PFSK-1 (cell line): Measurements from ENCODE around the gene VGLL4.

ENCODE experiments used
- FOXP2 ChIP-seq: optimal IDR thresholded peaks from 2 replicates; pipeline ENCODE3; 2011; ENCODE audit warnings: borderline replicate concordance, control low read depth, inconsistent platforms; ENCODE audit not compliant: insufficient read depth; ENCODE audit errors: extremely low read length, extremely low read depth
- POLR2AphosphoS5 ChIP-seq: IDR thresholded peaks from 2 replicates; pipeline ENCODE4 v1.6.1; 2012; ENCODE audit warnings: low read depth, mild to moderate bottlenecking, control low read depth, low read length, moderate library complexity
- REST ChIP-seq, 2 experiments: IDR thresholded peaks; 2 replicates each; pipeline versions ENCODE4 v1.6.1 to v1.8.0; 2011 to 2012; ENCODE audit warnings: low read depth in 2 of 2, low read length in 2 of 2, control low read depth in 1 of 2, inconsistent platforms in 1 of 2, mild to moderate bottlenecking in 1 of 2, moderate library complexity in 1 of 2; ENCODE audit not compliant: insufficient read depth in 1 of 2
- SIN3A ChIP-seq: IDR thresholded peaks from 2 replicates; pipeline ENCODE4 v1.6.1; 2012; ENCODE audit warnings: mild to moderate bottlenecking, low read length, moderate library complexity, borderline replicate concordance; ENCODE audit not compliant: insufficient read depth
- TAF1 ChIP-seq: IDR thresholded peaks from 2 replicates; pipeline ENCODE4 v1.6.1; 2012; ENCODE audit warnings: low read length, control low read depth, borderline replicate concordance; ENCODE audit not compliant: insufficient read depth

Gene VGLL4

GRCh38 chr3:11606865-11607440 lies 36.8 kb downstream of the VGLL4 start:
- TF ChIP-seq SIN3A (no peak), POLR2AphosphoS5 (no peak), REST (IDR thresholded peaks at IDR 0.05; ENCODE audit: insufficient read depth in 1 of 2, low read depth in 2 of 2, low read length in 2 of 2) (no peak), FOXP2 (no peak), TAF1 (no peak)

GRCh38 chr3:11606090-11606784 lies 37.5 kb downstream of the VGLL4 start:
- TF ChIP-seq POLR2AphosphoS5 (no peak), FOXP2 (no peak), REST (IDR thresholded peaks at IDR 0.05; ENCODE audit: insufficient read depth in 1 of 2, low read depth in 2 of 2, low read length in 2 of 2) (no peak), SIN3A (no peak), TAF1 (no peak)

GRCh38 chr3:11605398-11605797 lies 38.3 kb downstream of the VGLL4 start:
- TF ChIP-seq TAF1 (no peak), SIN3A (no peak)

GRCh38 chr3:11604139-11604892 lies 39.4 kb downstream of the VGLL4 start:
- TF ChIP-seq POLR2AphosphoS5 (no peak), FOXP2 (no peak), TAF1 (no peak), SIN3A (no peak), REST (IDR thresholded peaks at IDR 0.05; ENCODE audit: insufficient read depth in 1 of 2, low read depth in 2 of 2, low read length in 2 of 2) (no peak)

- TF ChIP-seq REST (IDR thresholded peaks at IDR 0.05; ENCODE audit: insufficient read depth in 1 of 2, low read depth in 2 of 2, low read length in 2 of 2), result no peak
- TF ChIP-seq FOXP2, result no peak
- no peak for TF ChIP-seq TAF1
- no peak for TF ChIP-seq POLR2AphosphoS5
- no peak for TF ChIP-seq SIN3A
These were observed 40.1 kb downstream of the VGLL4 start for GRCh38 chr3:11603628-11604027.
